Measurements from ENCODE around the gene AHSG.
"Not testable (repeated sequence)": the region's sequence is repeated elsewhere in the genome, so short reads cannot be mapped to it uniquely, and the experiment has no call there.

Gene AHSG

GRCh38 chr3:186617036-186617946, 4.4 kb downstream of the AHSG start:
- peak; percentile 12 to 87 (median 64) for DNase-seq

DNA sequence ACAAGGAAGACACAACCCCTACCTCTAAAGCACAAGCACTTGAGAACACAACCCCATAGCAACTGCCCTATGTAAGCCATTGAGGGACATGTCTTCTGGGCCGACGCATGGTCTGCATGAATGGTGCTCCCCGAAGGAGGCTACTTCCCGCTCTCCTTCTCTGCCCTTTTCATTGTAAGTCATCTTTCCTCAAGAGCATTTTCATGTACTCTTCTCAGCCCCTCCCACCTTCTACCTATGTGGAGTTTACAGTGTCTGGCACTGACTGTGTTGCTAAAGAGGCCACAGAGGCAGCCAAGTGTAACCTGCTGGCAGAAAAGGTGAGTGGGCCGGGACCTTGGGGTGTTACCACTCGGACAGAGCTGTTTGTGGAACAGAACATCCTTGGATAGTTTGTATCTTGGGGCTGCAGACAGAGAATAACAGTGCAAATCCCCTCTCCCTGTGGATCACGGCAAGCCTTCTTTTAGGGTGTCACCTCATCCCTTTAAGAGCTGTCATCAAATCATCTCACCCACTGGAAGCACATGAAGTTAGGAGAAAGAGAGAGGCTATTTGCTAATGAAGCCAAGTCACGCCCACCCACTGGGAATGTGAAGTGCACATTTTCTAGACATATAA, 5.6 kb downstream of the AHSG start:
- DNase-seq, result no peak

DNA sequence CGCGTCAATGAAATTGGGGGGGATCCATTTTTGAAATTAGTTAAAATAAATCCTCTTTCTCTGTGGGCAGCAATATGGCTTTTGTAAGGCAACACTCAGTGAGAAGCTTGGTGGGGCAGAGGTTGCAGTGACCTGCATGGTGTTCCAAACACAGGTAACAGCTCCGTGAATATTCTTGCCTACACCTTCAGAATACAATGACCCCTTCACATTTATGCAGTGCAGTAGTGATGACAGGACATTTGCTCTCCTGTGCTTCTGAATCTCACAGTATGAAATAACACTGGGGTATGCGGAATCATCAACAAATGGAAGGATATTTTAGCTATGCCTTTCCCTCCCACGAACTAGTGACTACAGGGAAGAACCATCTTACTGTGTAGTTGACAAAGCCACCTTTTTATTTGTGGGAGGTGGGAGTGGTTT, 6.9 kb downstream of the AHSG start:
- DNase-seq, result no peak

- no peak for DNase-seq
Measured at GRCh38 chr3:186620213-186621092, 7.6 kb downstream of the AHSG start.

- no peak for DNase-seq
Measured at GRCh38 chr3:186621894-186622650, 9.2 kb downstream of the AHSG start.

DNA sequence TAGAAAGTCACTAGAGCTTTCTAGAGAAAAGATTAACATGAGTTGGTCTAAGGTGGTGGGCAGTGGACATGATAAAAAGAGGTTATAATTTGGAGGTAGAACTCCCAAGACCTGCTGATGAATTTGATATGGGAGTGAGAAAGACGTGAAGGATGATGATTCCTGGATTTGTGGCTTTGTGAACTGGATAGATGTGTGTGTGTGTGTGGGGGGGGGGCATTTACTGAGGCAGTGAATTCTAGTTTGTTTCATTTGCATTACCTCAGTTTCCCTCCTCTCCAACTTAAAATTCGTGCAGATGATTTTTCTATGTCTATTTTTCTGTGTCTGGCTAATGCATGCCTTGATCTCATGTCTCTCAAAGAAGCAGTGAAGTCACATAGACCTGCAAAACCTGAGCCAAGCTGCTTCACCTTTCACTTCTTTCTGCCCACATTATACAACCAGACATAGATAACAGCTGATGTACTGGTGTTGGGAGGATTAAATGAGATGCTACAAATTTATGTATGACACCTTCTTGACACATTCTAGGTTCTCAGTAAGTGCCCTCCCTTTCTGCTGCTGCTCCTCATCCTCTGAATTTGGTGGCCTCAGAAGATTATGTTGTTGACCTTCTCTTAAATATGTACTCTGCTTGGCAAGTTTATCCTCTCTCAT, 9.9 kb downstream of the AHSG start:
- DNase-seq, result no peak

GRCh38 chr3:186624598-186624997, 11.7 kb downstream of the AHSG start:
- no peak for DNase-seq

GRCh38 chr3:186625600-186626042, 12.8 kb downstream of the AHSG start:
- no peak for DNase-seq

GRCh38 chr3:186626254-186626847, 13.5 kb downstream of the AHSG start:
- no peak for DNase-seq

GRCh38 chr3:186627852-186628414, 15.1 kb downstream of the AHSG start:
- DNase-seq, result no peak

GRCh38 chr3:186628756-186629155, 15.9 kb downstream of the AHSG start:
- no peak for DNase-seq

GRCh38 chr3:186630950-186631641, 18.2 kb downstream of the AHSG start:
- no peak for DNase-seq

DNA sequence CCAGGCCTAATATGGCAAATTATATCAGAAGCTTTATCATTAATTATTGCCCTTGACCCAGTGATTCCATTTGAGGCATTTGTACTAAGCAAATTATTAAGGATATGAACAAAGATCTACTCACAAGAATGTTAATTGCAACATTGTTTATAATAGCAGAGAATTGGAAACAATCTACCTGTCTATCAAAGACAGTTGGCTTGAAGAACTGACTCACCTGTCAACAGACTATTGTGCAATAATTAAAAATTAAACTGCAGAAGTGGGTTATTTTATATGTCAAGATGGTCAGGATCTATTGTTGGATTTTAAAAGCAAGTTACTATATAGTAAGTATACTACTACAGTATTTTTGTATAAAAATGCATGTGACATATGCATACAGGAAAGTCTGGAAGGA, 20.6 kb downstream of the AHSG start:
- DNase-seq, result no peak

DNA sequence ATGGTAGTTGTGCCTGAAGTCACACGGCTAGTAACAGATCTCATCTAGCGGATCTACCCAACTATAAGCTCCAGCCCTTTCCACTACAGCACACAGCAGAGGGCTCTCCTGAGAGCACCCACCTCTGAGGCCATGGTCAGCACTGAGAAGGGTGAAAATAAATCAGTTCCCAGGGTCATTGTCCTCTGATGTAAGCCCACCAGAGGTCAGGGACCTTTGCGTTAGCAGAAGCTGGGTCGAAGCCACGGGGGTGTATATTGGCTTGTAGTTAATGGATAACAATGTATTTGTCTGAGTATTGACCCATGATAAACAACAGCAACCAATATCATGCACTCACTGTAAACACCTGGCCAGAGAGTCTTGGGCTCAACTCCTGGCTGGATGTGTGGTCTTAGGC, 21.3 kb downstream of the AHSG start:
- not testable (repeated sequence) for DNase-seq

GRCh38 chr3:186635532-186635931, 22.7 kb downstream of the AHSG start:
- DNase-seq, result no peak

GRCh38 chr3:186636536-186636935, 23.7 kb downstream of the AHSG start:
- DNase-seq, result no peak

DNA sequence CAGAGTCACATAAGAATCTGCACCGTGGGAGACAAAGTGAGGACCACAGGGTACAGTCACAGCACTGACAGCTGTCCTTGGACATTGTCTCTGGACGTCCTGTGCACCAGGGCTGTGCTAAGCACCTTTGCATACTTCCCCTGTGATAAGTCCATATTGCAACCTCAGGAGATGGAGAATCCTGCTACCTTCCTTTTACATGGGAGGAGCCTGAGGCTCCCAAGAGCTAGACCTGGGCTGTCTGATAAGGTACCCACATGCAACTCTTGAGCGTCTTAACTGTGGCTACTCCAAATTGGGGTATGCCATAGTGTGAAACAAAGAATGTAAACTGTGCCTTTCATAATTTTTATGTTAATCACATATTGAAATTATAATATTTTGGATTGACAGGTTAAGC, 24.8 kb downstream of the AHSG start:
- DNase-seq, result no peak

- no peak for DNase-seq
Measured at GRCh38 chr3:186638259-186638658, 25.4 kb downstream of the AHSG start.

Data from anterior cingulate cortex (tissue), 58 donors.